ENCODE results near the gene FOXO3.

FOXO3 gene

GRCh38 chr6:108598305-108598863, 37.7 kb downstream of the FOXO3 start:
- DNase-seq: no peak

DNA sequence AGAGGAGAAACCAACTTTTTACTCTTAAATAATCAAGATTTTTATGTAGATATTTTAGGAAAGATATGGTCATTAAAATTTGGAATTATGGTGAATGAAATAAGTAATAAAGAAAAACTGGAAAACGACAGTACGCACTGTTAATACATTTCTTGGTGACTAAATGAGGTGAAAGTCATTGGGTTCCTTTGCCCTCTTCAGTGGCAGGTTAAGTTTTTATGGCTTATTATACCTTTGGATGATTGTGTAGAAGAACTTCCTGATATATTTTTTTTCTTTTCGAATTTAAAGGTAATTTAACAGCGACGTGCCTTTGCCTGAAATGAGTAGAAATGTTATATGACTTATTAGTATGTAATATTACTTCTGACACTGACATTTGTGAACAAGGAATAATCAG, 43.4 kb downstream of the FOXO3 start:
- DNase-seq: no peak

DNA sequence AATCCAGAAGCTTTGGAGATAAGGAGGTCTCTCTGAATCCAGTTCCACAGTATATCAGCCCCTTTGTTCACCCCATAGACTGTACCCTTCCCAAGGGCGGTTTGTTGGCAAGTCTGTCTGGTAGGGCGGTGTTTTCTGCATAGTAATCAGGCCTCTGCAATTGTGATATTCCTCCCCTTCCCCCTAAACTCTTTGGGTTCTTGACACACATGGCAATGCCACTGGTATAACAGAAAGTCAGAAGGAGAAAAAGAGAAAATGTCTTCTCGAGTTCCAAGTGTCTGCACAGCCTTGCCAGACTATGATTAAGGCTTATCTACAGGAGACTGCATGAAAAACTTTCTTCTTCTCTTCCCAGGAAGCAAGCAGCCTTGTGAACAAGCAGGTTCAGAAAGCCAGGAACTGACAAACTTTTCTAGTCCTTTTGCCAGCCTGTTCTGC, 45.6 kb downstream of the FOXO3 start:
- no peak for DNase-seq

DNA sequence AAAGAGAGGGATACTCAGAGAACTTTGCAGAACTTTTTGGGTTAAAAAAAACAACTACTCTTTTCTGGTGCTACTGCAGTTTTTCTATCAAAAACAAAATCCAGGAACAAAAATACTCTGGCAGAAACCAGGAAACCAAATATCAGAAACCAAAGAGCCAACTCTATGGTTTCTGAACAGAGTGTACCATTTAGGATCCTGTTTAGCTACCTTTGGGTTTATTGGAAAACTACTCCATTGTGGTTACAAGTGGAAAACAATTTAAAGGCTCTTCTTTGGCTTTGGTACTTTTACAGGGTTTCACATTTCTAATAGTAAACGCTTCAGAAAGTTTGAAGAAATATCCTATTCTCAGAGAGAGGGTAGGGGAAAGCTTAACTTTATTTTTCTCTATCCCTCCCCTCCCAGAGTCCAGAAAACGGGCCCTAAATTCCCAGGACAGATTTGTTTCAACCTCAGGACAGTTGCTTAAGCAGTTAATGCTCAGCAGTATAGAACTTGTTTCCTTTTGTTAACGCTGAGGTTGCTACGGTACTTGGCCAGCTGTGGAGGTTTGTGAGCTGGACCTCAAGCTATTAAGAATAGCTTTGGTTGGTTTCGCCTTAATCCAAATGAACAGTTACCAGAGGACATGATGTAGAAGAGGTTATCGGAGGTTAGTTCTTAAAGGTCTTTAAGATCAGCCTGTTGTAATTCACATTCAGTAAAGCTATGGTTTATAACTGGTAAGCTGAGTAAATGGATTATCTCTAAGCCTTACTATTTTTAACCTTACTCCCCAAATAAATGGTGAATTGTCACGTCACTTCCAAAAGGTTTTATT, 47.9 kb downstream of the FOXO3 start:
- DNase-seq: no peak

DNA sequence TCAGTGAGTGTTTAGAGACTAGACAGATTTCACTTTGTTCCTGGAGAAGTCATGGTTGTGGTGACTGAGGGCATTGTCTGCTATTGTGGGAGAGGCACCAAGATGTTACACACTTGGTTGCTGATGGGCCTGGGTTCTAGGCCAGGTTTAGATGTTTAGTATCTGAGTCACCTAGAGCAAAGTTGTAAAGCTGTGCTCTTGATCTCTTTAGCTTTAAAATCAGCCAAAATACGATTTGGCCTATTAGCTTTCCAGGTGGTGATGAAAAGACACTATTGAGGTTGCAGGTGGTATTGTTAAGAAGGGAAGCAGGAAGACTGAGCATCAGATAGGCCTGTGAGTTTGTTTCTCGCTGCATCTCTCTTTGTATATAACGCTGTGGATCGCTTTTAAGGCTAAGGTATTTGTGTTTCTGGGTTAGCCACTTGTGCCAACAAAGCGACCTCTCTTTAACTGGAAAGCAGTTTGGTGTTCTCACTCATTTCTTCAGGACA, 48.6 kb downstream of the FOXO3 start:
- DNase-seq: no peak

- DNase-seq: no peak
These were observed 49.6 kb downstream of the FOXO3 start for GRCh38 chr6:108610270-108610839.

- DNase-seq: no peak
These were observed 50.4 kb downstream of the FOXO3 start for GRCh38 chr6:108610957-108611586.

DNA sequence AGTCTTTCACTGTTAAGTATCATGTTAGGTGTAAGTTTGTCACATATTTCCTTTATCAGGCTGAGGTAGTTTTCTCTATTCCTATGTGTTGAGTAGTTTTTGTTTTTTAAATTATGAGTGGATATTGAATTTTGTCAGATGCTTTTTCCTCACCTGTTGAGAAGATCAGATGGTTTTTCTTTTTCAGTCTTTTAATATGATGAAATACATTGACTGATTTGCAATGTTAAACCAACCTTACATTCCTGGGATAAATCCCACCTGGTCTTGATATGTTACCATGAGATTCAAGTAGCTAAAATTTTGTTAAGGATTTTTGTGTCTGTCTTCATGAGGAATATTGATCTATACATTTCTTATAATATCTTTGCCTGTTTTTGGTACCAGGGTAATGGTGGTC, 52.1 kb downstream of the FOXO3 start:
- DNase-seq: no peak

DNA sequence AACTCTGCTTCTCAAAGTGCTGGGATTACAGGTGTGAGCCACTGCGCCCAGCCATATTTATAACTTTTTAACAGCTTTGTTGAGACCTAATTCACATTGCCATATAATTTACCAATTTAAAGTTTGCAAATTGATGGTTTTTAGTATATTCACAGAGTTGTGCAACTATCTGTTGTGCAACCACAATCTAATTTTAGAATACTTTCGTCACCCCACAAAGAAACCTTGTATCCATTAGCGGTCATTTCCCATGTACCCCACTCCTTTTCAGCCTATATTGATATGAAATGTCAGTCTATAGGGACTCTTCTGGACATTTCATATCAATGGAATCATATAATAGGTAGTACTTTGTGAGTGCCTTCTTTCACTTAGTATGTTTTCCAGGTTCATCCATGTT, 55.8 kb downstream of the FOXO3 start:
- DNase-seq: no peak

- DNase-seq: no peak
These were observed 56.3 kb downstream of the FOXO3 start for GRCh38 chr6:108616973-108617372.

GRCh38 chr6:108618623-108619152, 58.0 kb downstream of the FOXO3 start:
- no peak for DNase-seq

DNA sequence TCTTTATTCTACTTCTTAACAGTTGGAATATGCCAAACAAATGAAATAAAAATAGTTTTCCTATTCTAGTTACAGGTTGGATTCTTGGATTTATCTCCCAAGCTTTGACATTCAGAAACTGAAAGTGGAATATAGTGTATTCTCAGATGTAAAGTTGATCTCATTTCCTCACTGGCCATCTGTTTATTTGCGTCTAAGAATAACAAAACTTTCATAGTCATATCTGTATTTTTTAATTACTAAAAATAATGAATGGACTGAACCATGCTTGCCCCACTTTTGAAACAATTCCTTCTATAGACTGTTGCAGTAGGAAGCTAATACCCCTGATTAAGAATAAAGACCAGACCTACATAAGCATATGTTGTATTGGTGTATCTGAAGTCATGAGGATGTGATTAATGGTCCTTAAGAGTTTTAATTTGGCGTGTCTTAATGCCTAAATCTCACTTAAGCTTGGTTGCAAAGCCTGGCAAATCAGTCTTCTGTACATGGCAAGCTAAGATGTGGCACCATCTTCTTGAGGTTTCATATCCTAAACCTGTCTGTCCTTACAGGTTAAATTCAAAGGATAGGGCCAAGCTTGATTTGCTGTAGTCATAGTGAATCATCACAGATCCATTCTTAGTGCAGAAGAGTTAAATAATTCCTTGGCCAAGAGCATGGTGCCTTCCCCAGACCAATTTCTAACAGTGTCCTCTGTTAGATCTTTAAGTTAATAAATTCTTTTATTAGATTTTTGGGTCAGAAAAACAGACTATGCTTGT, 58.9 kb downstream of the FOXO3 start:
- no peak for DNase-seq

GRCh38 chr6:108621117-108621516, 60.4 kb downstream of the FOXO3 start:
- DNase-seq: no peak

GRCh38 chr6:108622641-108623298, 62.1 kb downstream of the FOXO3 start:
- no peak for DNase-seq

DNA sequence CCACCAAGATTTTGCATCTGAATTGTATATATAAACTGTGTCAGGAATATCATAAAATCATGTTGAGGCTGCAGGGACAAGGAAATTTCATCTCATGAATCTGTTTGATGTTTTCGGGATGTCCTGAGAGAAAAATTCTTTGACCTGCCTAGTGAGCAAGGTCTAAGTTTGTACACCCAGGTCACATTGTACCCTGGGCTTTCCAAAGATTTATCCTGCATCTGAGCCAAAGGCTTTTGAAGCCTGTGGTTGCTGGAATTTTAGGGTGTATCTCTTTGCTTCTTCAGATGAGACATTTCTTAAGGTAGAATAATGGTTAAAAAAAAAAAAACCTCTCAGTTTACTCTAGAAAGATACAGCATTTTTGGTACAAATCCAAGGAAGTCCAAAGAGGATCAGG, 63.3 kb downstream of the FOXO3 start:
- DNase-seq: no peak

DNA sequence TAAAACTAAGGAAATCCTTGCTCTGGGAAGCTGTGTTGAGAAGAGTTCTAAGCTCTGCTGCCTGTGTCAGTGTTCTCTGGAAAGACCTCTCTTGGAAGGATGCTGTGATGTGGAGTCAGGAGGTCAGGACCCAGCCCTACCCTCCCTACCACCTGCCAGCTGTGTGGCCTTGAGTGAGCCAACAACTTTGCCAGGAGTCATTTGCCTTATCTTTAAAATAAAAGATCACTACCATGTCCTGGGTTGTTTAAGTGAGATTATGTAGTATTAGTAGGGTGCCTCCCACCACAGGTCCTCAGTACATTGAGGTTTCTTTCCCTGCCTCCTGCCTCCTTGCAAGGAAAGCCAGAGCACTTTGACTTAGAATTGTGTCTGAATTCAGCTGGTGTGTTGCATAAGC, 64.9 kb downstream of the FOXO3 start:
- no peak for DNase-seq

DNA sequence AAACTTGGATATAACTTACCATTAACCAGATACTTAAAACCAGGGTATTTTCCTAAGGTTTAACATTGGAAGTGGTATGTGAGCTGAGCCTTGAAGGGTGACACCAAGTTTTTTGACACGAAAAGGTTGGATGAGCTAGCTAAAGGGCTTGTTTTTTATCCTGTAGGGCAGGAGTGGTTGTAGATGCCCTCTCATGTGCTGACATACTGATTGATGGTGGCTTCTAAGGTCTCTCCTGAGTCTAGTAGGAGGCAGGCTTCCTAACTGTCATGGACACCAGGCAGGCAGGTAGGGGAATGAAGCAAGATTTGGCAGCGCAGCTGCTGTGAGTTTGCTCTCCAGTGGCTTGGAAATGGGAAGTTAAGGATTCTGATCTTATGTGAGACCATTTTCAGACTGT, 66.1 kb downstream of the FOXO3 start:
- DNase-seq: no peak

DNA sequence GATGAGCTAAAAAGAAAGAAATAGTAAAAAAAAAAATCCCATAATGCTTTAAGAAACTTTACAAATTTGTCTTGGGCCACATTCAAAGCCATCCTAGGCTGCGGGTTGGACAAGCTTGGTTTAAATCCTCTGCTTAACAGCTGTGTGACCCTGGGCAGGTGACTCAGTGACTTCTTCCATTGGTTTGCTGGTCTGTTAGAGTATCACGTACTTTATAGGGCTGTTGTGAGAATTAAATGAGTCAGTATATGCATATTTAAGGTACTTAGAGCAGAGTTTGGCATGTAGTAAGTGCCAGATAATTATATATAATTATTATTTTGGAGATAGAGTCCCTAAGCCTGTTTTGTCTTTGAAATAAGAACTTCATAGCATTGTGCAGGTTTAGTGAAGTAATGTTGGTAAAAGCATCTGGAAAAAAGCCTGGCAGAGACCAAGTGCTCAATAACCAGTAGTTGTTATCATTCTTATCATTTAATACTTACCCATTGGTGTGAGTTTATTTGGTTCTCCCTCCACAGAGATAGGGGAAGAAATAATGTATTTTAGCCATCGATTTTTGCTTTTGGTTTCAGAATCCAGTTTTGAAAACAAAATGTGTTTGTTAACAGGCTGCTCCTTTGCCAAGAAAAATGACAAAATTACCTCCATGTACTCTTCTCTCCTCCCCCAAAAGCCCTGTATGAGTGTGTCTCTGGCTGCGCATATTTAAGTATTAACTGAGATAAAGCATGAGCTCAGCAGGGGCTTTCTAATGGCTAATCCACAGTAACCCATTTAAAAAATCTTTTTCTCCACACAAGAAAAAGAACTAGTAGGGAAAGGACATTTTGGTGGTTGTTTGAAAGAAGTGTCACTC, 67.2 kb downstream of the FOXO3 start:
- DNase-seq: no peak

DNA sequence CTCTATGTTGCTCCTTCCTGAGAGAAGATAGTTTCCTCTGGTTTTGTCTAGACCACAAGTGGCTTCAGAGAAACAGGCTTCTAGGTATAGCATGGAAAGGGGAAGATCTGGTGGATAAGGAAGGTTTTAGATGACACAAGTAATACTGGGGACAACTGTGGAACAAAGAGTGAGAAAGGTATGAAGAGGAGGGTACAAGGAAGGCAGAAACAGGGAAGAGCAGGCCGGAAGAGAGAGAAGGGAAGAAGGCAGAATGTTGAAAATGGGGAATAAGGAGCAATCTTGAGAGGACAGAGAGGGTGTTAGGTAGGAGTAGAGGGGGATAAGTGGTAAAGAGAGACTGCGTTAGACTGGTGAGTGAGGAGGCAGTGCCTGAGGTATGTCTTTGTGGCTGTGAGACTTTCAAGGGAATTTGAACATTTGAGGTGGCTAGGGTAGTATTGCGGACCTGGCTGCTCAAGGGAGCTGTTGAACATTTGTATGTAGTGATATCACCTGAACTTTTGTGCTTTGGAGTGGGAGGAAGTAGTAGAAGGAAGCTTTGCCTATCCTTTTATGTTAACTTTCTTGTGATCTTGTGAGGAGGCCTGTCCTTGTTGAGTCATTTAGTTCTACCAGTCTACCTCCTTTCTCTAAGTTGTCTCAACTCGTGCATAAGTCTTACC, 69.5 kb downstream of the FOXO3 start:
- no peak for DNase-seq

- no peak for DNase-seq
These were observed 71.7 kb downstream of the FOXO3 start for GRCh38 chr6:108632441-108632840.

All from T-helper 9 cell (primary cell).